ENCODE measurements around the gene AASDHPPT. TPM values are rescaled to one million over a fixed set of nuclear protein-coding genes. Genes with fewer than 3 reads are reported as not detected.
"Not testable (repeated sequence)": the region's sequence is repeated elsewhere in the genome, so short reads cannot be mapped to it uniquely, and the experiment has no call there.

Gene AASDHPPT
- total and polyA plus RNA-seq, 9 donors = 39.0 to 55.0 (median 49.7) TPM

DNA sequence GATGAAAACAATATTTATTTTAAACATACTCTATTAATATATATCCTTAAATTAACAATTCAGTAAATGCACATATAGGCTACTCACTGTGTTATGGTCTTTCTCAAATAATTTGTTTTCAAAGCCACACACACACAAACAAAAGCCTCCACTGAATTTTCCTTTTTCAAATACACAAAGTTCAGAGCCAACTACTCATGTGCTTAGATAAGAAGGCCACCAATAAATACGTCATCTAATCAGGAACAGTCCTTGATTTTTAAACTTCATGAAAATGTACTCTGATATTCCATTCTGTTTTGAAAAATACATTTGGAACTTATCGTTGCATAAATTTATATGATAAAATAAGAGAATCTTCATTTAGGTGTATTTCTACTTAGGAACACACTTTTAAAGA, 26.4 kb upstream of the AASDHPPT start:
- H3K4me3 ChIP-seq (ENCODE audit: low read length) = no peak overlapping the region
- H3K27me3 ChIP-seq (ENCODE audit: control insufficient read depth, insufficient read depth, low read length) = no peaks in the 10 kb centered on the region
- WGBS (ENCODE audit: insufficient coverage) = no CpG with 5 or more reads among the region's 2 CpGs
- H3K36me3 ChIP-seq (ENCODE audit: control insufficient read depth, insufficient read depth, low read length) = no peaks in the 10 kb centered on the region
- DNase-seq = no peak
- H3K4me1 ChIP-seq (ENCODE audit: control insufficient read depth, insufficient read depth, low read length) = no peaks in the 10 kb centered on the region
- no peaks in the 10 kb centered on the region for H3K9me3 ChIP-seq (replicated peaks; ENCODE audit: control insufficient read depth, low read depth, low read length)
- no peak overlapping the region for H3K27ac ChIP-seq (ENCODE audit: low read length)

DNA sequence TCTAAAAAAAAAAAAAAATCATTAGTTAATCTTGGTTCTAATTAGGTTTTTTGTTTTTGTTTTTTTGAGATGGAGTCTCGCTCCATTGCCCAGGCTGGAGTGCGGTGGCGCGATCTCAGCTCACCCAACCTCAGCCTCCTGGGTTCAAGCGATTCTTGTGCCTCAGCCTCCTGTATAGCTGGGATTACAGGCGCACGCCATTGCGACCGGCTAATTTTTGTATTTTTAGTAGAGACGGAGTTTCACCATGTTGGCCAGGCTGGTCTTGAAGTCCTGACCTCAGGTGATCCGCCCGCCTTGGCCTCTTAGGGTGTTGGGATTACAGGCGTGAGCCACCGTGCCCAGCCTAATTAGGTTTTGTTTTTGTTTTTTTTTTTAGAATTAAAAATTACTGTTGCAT, 19.1 kb upstream of the AASDHPPT start:
- not testable (repeated sequence) for H3K27me3 ChIP-seq (ENCODE audit: control insufficient read depth, insufficient read depth, low read length); H3K27ac ChIP-seq (ENCODE audit: low read length); H3K4me3 ChIP-seq (ENCODE audit: low read length); H3K9me3 ChIP-seq (replicated peaks; ENCODE audit: control insufficient read depth, low read depth, low read length); H3K4me1 ChIP-seq (ENCODE audit: control insufficient read depth, insufficient read depth, low read length); H3K36me3 ChIP-seq (ENCODE audit: control insufficient read depth, insufficient read depth, low read length); DNase-seq
- WGBS (ENCODE audit: insufficient coverage) = 100% methylated on average over 12 of the region's 14 CpGs

DNA sequence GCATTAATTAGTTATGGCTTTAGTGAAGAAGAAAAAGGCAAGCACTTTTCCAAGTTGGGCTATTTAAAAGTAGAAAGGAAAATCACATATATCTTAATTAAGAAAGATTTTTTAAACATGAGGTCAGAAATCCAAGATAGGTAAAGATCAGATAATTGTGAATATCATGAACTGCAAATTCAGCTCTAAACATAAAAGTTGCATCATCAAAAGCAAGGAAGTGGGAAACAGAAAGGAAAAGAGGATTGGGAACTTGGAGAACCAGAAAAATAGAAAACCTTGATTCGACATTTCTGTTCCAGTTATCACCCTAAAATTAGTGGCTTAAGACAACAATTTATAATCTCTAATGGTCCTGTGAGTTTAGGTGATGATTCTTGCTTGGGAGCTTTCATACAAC, 17.8 kb upstream of the AASDHPPT start:
- Histone ChIP-seq H3K27me3 (ENCODE audit: control insufficient read depth, insufficient read depth, low read length) (no peaks in the 10 kb centered on the region), H3K36me3 (ENCODE audit: control insufficient read depth, insufficient read depth, low read length) (no peaks in the 10 kb centered on the region), H3K9me3 (replicated peaks; ENCODE audit: control insufficient read depth, low read depth, low read length) (no peaks in the 10 kb centered on the region), H3K4me3 (ENCODE audit: low read length) (no peak overlapping the region), H3K27ac (ENCODE audit: low read length) (no peak overlapping the region), H3K4me1 (ENCODE audit: control insufficient read depth, insufficient read depth, low read length) (no peaks in the 10 kb centered on the region)
- no CpG with 5 or more reads among the region's 1 CpG for WGBS (ENCODE audit: insufficient coverage)
- no peak for DNase-seq

DNA sequence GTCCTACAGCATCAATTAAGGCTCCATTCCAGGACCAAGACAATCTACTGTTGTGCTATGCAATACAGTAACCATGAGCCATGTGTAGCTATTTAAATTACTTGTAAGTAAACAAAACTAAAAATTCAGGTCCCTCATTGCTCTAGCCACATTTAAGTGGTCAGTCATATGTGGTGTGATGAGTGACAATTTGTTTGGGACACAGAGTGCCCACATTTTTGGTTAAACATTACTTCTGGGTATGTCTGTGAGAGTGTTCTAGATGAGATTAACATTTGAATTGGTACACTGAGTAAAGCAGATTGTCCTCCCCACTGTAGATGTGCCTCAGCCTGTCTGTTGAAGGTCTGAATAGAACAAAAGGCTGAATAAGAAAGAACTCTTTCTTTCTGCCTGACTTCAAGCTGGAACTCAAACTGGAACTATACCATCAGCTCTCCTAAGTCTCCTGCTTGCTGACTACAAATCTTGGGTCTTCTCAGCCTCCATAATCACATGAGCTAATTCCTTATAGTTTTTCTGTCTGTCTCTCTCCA, 16.1 kb upstream of the AASDHPPT start:
- DNase-seq = no peak
- Histone ChIP-seq H3K27ac (ENCODE audit: low read length) (no peak overlapping the region), H3K9me3 (replicated peaks; ENCODE audit: control insufficient read depth, low read depth, low read length) (no peaks in the 10 kb centered on the region), H3K27me3 (ENCODE audit: control insufficient read depth, insufficient read depth, low read length) (no peaks in the 10 kb centered on the region), H3K36me3 (ENCODE audit: control insufficient read depth, insufficient read depth, low read length) (no peaks in the 10 kb centered on the region), H3K4me1 (ENCODE audit: control insufficient read depth, insufficient read depth, low read length) (no peaks in the 10 kb centered on the region), H3K4me3 (ENCODE audit: low read length) (no peak overlapping the region)

DNA sequence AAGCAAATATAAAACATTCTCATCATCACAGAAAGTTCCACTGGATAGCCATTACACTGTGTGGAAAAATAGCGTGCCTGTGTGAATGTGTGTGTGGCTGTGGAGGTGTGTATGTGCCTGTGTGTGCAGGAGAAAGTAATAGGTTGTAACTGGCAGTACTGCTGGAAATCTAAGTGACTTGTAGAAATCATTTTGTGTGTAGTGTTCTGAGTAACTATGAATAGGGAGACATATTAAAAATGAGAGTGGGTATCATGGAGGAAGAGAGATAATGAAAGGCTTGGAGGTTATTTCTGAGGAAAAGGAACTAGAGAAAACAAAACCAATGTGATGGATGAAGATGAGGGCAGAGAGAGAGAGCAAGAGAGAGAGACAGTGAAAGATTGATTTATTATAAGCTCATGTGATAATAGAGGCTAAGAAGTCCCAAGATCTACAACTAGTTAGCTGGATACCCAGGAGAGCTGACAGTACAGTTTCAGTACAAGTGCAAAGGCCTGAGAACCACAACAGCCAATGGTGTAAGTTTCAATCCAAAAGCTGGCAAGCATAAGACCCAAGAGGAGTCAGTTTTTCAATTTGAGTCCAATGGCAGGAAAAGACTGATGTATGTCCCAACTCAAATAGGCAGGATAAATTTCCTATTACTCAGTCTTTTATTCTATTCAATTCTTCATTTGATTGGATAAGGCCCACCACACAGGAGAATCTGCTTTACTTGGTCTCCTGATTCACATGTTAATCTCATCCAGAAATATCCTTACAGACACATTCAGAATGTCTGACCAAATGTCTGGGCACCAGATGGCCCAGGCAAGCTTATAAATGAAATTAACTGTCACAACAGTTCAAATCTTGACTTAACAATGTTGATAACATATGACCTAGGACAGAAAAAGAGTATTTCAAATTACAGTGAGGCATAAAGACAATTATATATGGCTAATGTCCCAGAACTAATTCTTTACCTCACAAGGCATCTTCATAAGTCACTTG, 15.2 kb upstream of the AASDHPPT start:
- H3K9me3 ChIP-seq (replicated peaks; ENCODE audit: control insufficient read depth, low read depth, low read length) = no peaks in the 10 kb centered on the region
- H3K4me3 ChIP-seq (ENCODE audit: low read length) = no peak overlapping the region
- DNase-seq = no peak
- H3K36me3 ChIP-seq (ENCODE audit: control insufficient read depth, insufficient read depth, low read length) = no peaks in the 10 kb centered on the region
- H3K4me1 ChIP-seq (ENCODE audit: control insufficient read depth, insufficient read depth, low read length) = no peaks in the 10 kb centered on the region
- no peak overlapping the region for H3K27ac ChIP-seq (ENCODE audit: low read length)
- 88% methylated on average over 1 of the region's 1 CpG for WGBS (ENCODE audit: insufficient coverage)
- no peaks in the 10 kb centered on the region for H3K27me3 ChIP-seq (ENCODE audit: control insufficient read depth, insufficient read depth, low read length)

DNA sequence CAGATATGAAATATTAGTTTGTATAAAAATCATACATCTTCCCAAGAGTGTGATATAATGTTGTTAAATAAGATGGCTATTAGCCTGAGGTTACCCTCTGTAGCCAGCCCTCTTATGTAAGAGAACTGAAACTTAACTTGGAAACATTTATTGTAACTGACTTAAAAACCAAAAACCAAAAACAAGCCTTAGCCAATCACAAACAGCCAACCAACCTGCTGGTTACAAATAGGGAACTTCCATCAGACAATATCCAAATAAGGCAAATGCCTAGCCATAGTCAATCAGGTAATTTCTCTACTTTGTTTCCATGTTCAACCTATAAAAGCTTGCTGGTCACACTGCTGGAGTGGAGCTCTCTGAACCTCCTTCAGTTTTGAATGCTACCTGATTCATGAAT, 14.5 kb upstream of the AASDHPPT start:
- Histone ChIP-seq H3K27ac (ENCODE audit: low read length) (no peak overlapping the region), H3K36me3 (ENCODE audit: control insufficient read depth, insufficient read depth, low read length) (no peaks in the 10 kb centered on the region), H3K4me1 (ENCODE audit: control insufficient read depth, insufficient read depth, low read length) (no peaks in the 10 kb centered on the region), H3K4me3 (ENCODE audit: low read length) (no peak overlapping the region), H3K9me3 (replicated peaks; ENCODE audit: control insufficient read depth, low read depth, low read length) (no peaks in the 10 kb centered on the region), H3K27me3 (ENCODE audit: control insufficient read depth, insufficient read depth, low read length) (no peaks in the 10 kb centered on the region)
- DNase-seq = no peak

DNA sequence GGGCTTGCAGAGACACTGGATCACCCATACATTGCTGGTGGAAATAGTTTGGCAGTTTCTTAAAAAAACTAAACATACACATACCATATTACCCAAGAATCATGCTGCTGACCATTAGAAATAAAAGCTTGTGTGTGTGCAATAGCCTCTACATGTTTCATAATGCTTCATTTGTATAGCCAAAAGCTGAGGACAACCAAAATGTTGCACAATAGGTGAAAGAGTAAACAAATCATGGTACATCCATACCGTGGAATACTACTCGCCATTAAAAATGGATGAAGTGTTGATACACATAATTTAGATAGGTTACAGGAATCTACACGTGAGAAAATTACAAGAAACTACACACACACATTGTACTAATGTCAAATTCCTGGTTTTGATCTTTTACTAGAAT, 6.9 kb upstream of the AASDHPPT start:
- Histone ChIP-seq H3K36me3 (ENCODE audit: control insufficient read depth, insufficient read depth, low read length) (no peaks in the 10 kb centered on the region), H3K27ac (ENCODE audit: low read length) (no peak overlapping the region)
- no CpG with 5 or more reads among the region's 3 CpGs for WGBS (ENCODE audit: insufficient coverage)

DNA sequence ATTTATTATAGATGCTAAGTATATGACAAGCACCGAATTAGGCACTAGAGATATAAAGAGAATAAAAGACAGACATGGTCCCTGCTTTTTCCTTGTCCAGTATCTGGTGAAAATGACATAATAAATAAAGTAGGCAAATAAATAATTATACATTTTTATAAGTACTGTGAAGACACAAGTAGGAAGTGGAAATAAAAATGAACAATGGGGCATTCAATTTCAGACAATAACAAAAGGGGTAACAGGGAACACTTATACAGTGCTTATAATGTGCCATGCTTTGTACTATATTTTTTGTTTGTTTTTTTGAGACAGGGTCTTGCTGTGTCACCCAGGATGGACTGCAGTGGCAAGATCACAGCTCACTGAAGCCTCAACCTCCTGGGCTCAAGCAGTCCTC, 4.7 kb upstream of the AASDHPPT start:
- no CpG with 5 or more reads among the region's 1 CpG for WGBS (ENCODE audit: insufficient coverage)
- Histone ChIP-seq H3K36me3 (ENCODE audit: control insufficient read depth, insufficient read depth, low read length) (no peaks in the 10 kb centered on the region), H3K9me3 (replicated peaks; ENCODE audit: control insufficient read depth, low read depth, low read length) (no peaks in the 10 kb centered on the region), H3K27me3 (ENCODE audit: control insufficient read depth, insufficient read depth, low read length) (no peaks in the 10 kb centered on the region), H3K4me1 (ENCODE audit: control insufficient read depth, insufficient read depth, low read length) (peaks cover 6% of the 10 kb centered on the region), H3K4me3 (ENCODE audit: low read length) (no peak overlapping the region), H3K27ac (ENCODE audit: low read length) (no peak overlapping the region)
- DNase-seq = no peak

More for the DNA sequence above, 6.9 kb upstream of the AASDHPPT start:
- Histone ChIP-seq H3K4me1 (ENCODE audit: control insufficient read depth, insufficient read depth, low read length) (no peaks in the 10 kb centered on the region), H3K4me3 (ENCODE audit: low read length) (no peak overlapping the region), H3K27me3 (ENCODE audit: control insufficient read depth, insufficient read depth, low read length) (no peaks in the 10 kb centered on the region), H3K9me3 (replicated peaks; ENCODE audit: control insufficient read depth, low read depth, low read length) (no peaks in the 10 kb centered on the region)
- DNase-seq = no peak

DNA sequence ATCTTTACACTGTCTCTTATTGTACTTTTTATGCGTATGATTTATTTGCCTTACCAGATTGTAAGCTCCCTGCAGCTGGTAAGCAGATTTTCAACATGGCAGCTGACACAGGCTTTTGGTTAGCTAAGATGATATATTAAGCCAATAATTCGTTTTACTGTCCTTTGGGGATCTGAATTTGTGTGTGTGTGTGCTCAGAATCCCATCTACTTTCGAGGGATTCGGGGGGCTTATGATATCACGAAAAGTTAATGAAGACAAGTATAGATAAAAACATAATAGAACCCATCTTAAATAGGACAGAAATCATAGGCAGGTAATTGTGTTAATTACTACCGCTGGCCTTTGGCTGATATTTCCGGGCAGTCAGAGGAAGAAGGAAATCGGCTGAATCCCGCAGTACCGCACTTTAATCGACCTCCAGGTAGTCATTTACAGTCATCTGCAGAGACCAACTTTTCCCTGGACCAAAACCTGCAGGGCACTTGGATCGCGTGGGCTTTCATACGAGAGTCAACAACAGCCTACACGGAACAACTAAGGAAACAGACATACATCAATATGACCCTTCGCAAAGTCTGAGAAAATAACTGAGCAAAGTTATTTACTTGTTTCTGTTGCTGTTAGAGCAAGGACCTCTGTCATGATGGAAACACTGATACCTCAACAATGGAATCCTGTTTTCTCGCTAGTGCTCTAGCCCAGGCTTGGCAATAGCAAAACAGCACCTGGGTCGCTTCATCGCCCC, 1.1 kb upstream of the AASDHPPT start:
- peak; percentile 32 for DNase-seq
- peaks cover 4% of the 10 kb centered on the region for H3K36me3 ChIP-seq (ENCODE audit: control insufficient read depth, insufficient read depth, low read length)
- H3K27me3 ChIP-seq (ENCODE audit: control insufficient read depth, insufficient read depth, low read length) = no peaks in the 10 kb centered on the region
- H3K9me3 ChIP-seq (replicated peaks; ENCODE audit: control insufficient read depth, low read depth, low read length) = no peaks in the 10 kb centered on the region
- WGBS (ENCODE audit: insufficient coverage) = 0% methylated on average over 4 of the region's 19 CpGs
- peak overlapping the region; percentile 88 for H3K4me3 ChIP-seq (ENCODE audit: low read length)
- peaks cover 8% of the 10 kb centered on the region for H3K4me1 ChIP-seq (ENCODE audit: control insufficient read depth, insufficient read depth, low read length)
- peak overlapping the region; percentile 98 for H3K27ac ChIP-seq (ENCODE audit: low read length)

DNA sequence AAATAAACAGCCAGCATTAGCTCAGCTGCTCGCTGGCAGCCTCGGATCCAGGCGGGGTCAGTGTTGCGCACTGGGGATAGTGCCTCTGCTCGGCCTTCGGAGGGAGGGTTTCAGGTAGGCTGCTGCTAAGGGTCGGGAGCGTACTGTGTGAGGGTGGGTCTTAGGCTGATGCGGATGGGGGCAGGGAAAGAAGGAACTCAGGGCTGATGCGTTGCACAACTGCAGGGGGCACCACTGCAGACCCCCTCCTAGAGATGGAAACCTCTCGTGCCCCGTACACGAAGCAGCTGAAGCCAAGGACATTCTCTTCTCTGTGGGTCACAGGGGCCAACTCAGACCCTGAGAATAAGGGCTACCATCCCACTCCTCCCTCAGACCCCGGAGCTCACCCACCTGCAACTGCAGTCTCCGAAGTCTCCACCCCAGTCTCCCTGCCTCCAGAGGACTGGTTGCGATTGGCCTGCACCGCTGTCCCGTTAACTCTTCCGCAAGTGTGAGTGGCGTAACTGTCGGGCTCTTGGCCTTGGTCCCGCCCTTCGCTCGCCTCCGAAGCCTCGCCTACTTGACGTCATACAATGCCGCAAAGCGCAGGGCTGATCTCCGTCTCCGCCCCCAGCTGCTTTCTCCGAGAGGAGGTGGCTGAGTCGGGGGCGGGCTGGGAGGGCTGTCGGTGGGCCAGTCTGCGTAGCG, 398 bp upstream of the AASDHPPT start, which contains the start of gene KBTBD3:
TSS of gene KBTBD3 (minus strand) at position 429 of the 690 bp plus-strand sequence. CDS start 18,250 bp downstream, outside the sequence.
- peak; percentile 100 for DNase-seq
- Histone ChIP-seq H3K36me3 (ENCODE audit: control insufficient read depth, insufficient read depth, low read length) (peaks cover 6% of the 10 kb centered on the region), H3K4me1 (ENCODE audit: control insufficient read depth, insufficient read depth, low read length) (peaks cover 8% of the 10 kb centered on the region), H3K9me3 (replicated peaks; ENCODE audit: control insufficient read depth, low read depth, low read length) (no peaks in the 10 kb centered on the region), H3K27ac (ENCODE audit: low read length) (peak within 1 kb of the TSS; percentile 100), H3K27me3 (ENCODE audit: control insufficient read depth, insufficient read depth, low read length) (no peaks in the 10 kb centered on the region), H3K4me3 (ENCODE audit: low read length) (peak within 1 kb of the TSS; percentile 95)
- under 1% methylated on average over 37 of the region's 37 CpGs for WGBS (ENCODE audit: insufficient coverage)

Data from muscle of leg (tissue), 11 donors.